Inferior parietal cortex (tissue), 1 donor: ENCODE results near the gene HDAC8.

ENCODE experiments used
- DNase-seq: peaks from one replicate; pipeline ENCODE4 v3.0.0-alpha.2; 2016; ENCODE audit errors: extremely low spot score

Gene HDAC8

DNA sequence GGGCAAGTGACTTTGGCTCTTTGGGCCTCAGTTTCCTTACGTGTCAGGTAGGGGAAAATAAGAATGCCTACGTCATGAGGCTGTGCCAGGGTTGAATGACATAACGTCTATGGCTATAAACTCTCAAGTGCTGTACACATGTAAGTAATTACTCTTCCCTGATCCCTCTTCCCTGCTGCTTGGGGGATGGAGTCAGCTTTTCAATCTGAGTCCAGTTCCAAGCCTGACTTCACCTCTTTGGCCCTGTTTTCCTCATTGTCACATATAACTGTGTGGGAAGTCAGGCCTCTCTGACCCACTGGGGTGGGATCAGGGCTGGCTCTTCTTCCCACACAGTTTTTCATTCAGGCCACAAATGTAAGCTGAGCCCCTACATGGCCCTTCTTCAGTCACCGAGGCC lies 255.5 kb downstream of the HDAC8 start:
- no peak for DNase-seq

DNA sequence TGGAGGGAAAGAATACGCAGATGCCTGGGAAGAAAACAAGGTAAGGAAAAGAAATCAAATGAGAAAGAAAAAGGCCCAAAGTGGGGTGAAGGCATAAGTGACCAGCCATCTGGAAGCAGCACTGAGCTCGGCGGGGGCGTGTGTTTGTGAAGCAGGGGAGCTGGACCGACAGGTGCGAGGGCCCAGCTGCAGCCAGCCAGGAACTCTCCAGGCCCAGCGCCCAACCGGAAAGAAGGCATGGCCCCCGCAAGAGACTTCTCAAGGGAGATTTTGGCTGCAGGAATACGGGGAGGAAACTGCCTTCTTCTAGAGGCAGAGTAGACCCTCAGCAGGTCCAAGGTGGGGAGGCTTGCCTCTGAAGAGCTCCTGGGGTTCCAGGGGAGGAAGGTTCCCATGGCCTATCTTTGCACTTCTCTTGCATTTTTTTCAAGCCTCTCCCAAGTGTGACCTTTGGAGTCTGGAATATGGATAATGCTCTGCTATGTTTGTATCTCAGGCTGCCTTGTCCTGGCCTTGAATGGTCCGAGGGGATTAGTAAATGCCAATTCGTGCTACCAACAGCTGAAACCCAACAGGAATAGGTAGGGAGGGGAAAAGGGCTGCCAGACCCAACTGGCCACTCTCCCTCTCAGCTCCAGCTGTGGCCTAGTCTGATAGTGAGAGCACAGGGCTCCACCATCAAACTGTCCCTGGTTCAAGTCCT lies 256.1 kb downstream of the HDAC8 start:
- no peak for DNase-seq

DNA sequence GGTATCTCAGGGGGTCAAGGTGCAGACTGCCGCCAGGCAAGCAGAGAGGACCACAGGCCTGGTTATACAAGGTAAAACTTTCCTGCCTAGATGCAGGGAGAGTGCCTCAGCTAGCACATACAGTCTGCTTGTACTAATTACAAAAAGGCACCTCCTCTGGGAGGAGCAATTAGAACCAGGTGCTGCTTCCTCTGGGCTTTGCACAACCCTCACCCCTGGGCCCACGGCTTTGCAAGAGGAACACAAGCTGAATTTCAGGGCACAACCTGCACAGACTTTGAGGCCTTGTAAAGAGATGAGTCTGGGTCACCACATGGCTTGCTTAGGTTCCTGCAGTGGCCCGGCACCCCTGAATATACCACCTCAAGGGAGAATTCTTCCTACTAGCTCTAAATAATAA lies 257.8 kb downstream of the HDAC8 start:
- DNase-seq, result no peak

DNA sequence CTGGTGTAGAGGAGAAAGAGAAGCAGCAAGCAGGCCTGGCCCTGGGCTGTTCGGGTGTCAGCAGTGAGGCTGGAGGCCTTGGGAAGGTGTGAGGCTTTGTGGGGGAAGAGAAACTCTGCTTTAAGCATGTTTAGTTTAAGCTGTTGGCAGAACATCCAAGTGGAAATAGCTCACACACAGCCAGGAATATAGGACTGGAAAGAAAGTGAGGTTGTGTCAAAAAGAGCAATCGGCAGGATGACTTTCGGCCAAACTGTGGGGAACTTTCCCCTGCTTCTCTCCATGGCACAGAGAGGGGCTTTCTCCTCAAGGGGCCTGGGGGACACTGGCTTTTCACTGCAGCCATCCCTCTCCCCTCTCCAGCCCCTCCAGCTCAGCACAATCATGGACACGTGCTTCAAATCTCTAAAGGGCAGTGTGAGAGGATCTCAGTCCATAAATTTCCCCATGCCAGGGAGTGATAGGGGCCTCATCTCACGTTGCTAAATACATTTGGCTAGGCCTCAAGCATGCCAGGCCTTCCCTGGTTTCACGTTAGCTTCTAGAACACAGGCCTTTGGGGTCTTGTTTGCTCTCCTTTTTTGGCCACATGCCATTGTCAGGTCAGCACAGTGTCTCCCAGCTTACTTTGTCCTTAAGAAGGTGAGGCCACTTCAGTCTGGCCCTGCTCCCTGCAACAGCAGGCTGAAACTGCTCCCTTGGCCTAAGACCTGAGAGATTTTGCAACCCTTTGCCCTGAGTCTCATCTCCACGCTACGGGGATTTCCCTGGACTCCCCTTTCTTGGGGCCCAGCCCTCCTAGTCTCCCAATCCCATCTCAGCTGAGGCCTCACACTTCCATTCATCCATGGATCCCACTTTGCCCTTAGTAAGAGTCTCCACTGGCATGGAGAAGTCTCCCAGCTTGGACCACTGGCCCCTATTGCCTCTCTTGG lies 258.7 kb downstream of the HDAC8 start:
- no peak for DNase-seq

DNA sequence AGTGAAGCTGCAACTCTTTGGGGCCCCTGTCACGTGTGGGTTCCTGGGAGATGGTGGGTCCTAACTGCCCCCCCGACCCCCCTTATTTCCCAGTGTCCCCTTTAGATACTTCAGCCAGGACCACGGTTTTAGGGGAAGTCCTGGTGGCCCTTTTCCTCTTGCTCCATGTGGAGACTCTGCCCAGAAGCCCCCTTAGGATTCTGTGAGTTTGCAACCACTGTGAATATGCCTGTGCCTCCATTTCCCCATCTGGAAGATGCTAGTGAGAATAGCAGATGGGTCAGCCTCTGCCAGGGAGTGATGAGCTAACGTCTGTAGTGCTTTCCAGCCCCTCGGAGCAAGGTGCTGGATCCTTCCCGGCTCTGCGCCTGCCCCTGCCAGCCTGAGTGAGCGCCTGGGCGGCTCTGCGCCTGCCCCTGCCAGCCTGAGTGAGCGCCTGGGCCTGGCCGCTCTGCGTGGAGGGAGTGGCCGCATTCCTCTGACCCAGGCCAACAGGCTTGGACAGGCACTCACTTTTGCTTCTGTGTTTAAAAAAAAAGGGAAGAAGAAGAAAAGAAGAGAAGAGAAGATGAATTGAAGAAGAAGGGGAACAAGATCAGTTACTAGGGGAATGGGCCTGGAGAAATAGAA lies 260.2 kb downstream of the HDAC8 start:
- no peak for DNase-seq

DNA sequence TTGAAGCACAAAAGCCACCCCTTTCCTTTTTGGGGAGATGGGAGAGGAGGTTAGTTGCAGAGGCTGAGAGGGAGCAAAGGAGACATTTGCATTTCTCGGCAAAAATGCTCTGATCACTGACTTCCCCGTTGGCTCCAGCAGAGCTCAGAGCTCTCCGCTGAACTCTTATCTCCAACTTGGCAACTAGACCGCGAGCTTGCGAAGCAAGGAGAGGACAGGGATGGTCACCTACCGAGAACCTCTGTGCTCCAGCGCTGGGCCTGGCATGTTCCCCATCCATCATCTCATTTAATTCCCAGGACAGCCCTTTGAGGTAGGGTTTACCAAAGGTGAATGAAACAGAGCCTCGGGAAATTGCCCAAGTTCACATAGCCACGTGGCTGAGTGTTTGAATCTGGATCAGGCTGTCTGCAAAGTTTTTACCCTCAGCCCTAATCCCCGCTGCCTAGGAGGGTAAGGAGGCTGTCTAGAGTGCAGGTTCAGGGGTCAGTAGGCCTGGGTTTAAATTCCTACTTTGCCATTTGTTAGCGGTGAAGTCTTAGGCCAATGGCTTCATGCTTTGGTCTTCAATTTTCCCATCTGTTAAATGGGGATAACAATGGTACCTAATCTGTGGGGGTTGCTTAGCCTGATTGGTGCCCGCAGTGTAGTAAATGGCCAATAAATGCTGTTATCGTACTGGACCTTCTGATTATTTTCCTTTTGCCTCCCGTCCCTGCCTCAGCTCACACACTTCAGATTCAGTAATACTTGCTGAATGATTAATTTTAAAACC lies 263.2 kb downstream of the HDAC8 start:
- DNase-seq, result no peak

DNA sequence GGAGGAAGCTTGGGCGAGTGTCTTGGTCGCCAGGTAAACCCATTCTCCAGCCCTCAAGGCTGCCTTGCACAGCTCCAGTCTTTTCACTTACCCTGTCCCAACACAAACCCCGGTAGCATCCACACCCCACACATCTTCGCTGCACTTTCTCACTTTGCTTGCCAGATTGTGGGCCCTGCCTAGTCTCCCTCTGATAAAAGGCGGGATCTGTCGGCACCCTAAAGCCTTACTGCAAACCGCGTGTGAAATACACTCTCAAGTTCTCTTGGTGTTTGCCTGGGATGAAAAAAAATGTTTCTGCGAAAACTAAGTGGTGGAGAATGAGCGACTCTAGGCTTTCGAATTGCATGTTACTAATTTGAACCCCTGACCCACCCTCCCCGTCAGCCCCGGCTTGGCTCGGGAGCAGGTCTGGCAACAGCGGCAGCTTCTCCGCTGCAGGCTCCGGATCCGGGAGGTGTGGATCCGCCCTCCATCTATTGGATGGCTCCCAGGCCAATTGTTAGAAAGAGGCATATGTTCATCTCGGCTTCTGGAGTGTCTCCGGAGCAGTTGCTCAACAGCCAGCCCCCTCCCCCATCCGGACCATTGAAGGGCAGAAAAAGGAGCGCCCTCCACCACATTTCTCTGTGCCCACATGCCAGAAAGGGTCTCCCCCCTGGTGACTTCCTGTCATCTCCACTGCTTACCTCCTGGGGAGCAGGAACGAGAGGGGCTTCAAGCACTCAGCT lies 263.9 kb downstream of the HDAC8 start:
- peak; percentile 45 for DNase-seq

DNA sequence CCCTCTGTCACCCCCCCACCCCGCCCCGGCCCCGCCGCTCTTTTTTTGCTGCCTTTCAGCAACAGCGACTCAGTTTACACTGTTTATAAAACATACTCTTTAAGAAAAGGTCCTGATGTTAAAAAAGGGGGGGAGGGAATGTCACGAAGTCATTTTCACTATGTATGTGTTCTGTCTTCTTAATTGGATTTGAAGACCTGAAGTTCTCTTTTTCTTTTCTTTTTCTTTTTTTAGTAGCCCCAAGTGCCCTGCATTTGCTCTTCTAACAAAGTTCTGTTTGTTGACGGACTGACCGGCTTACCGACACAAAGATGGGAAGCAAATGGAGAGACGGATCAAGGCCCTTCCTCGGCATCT lies 264.5 kb downstream of the HDAC8 start:
- no peak for DNase-seq

DNA sequence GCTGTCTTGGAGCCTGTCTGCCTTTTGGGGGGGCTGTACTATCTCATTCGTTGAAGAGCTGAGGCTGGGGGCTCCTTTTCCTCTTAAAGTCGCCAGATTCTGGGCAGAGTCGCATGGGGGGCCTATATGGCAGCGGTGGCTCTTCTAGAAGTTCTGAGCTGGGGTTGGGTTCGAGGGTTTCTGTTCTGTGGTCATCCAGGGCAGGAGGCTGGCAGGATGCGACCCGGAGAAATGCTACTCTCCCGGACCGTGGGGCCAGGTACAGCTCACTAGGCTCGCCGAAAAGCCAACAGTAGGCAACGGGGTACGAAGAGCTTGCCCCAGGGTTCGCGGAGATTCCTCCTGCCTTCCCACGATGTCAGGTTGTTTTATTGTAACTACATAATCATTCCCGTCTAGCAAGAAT lies 265.0 kb downstream of the HDAC8 start:
- no peak for DNase-seq

DNA sequence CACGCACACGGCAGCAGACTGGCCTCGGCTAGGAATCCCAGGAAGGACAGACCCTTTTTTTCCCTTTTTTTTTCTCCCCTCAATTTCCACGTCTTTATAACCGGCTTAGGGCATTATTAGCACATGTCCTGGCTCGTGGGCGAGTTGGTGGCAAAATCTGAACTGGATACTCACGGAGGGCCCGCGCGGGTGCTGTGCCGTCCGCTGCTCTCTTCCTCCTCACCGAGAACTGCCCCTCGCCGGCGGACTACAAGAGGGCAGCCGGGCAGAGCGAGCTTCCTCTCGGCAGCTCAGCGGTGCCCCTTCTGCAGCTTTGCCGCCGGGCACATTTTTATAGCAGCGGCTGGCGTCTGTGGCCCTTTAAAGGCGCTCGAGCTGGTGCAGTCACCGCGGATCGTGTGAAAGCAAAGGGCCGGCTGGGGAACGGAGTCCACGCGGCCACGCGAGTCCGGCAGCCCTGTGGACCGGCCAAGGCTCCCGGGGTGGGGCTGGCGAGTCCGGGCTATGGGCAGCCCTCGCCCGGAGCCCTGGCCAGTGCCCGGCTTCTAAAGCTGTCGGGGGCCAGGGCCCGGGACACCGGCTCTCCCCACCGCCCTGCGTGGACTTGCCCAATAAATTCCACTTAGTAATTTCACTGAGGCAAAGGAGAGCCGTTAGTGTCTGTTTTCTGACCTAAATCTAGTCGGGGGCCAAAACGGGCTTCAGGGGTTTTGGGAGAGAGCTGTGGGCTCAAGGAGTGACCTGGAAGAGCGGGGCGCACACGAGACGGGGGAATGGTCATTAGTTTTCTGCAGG lies 265.6 kb downstream of the HDAC8 start:
- peak; percentile 49 for DNase-seq

DNA sequence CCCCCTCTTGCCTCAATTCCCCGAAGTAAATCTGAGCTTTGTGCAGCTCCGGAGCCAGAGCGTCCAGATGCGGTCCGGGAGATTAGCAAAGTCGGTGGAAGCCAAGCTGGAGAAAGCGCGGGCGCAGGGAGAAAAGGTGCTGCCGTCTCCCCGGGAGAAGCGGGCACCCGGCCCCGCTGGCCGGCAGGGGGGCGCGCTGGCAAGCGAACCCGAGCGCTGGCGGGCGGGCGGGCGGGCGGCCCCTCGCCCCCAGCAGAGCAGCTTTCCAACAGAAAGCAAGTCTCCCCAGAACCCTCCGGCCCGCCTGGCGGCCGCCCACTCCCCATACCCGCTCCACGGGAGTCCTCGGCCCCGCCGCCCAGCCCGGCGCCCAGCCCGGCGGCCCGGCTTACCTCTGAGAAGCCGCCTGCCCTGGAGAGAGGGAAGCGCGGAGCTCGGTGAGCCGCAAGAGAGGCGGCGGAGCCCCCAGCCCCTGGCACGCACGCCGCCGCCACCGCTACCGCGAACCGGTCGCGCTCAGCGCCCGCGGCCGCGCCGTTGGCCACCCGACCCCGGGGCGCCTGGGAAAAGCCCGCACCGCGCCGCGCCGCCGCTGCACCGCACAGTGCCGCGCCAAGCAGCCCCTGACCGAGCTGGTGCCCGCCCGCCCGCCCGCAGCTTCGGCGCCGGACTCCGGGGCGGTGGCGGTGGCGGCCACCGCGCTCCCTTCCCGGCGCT lies 266.4 kb downstream of the HDAC8 start:
- DNase-seq, result no peak

DNA sequence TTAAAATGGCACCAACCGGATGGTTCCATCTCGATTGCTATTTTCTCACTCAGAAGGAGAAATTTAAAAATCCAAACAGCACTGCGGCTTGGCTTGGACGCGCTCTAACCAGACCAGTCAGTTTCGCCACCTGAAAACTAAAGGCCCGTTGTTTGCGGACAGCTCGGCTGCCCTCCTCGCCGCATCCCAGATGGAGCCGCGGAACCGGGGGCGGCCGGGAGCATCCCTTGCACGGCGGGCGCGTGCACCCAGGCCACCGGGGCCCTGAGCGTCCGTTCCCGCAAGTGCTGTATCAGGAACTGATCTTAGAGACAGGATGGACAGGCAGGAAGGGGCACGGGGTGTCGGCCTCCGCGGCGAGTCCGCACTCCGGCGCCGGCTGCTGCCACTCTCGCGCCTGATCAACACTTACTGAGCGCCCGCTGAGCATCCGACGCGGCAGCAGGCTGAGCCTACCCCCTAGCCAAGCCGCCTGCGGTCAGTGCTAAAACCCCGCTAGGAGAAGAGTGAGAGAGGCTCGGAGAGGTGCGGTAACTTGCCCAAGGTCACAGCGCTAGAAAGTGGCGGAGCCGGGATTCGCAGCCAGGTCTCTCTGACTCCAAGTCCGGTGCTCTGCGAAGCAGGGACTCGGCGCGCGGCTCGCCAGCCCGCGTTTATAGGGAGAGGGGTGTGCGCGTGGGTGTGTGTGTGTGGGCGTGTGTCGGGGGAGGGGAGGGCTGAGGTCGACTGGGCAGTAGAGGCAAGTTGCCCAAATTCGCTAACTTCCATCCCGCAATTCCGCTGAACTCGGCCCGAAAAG lies 267.2 kb downstream of the HDAC8 start, which contains the start of gene CITED1:
Gene CITED1 (minus strand): TSS at position 629 of the 799 bp plus-strand sequence. CDS start 3,045 bp downstream, outside the sequence.
- no peak for DNase-seq

DNA sequence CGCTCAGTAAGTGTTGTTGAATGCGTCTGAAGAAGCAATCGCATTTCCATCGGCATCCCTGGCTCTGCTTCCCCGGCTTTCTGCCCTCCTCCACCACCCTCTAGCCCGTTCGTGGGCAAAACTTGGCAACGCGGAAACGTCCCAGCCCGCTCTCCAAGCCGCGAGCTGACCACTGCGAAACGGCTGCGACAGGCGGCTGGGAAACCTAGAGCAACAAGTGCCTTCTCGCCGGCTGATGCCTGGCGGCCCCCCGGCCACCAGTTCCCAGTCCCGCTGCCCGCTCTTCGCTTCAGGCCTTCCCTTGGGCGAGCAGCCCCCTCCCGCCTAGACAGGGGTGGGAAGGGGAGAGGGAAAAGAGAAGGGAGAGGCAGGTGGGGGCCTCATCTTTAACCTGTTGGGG lies 267.8 kb downstream of the HDAC8 start:
- DNase-seq, result no peak

DNA sequence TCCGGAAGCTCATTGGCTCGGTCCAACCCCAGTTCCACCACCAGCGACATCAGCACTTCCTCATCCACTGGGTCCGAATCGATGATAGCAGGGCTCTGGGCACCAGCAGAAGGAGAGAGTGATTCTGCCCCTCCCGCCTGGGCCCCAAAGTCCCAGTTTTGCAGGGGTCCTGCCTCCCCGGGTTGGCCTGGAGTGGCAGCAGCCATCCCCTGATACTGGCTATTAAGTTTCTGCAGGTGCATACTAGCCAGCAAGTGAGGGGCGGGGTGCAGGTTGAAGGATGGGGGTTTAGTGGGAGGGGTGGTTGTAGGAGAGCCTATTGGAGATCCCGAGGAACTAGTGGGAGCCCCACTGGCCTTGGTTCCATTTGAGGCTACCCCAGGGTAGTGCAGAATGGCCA lies 270.9 kb downstream of the HDAC8 start:
- DNase-seq, result no peak

DNA sequence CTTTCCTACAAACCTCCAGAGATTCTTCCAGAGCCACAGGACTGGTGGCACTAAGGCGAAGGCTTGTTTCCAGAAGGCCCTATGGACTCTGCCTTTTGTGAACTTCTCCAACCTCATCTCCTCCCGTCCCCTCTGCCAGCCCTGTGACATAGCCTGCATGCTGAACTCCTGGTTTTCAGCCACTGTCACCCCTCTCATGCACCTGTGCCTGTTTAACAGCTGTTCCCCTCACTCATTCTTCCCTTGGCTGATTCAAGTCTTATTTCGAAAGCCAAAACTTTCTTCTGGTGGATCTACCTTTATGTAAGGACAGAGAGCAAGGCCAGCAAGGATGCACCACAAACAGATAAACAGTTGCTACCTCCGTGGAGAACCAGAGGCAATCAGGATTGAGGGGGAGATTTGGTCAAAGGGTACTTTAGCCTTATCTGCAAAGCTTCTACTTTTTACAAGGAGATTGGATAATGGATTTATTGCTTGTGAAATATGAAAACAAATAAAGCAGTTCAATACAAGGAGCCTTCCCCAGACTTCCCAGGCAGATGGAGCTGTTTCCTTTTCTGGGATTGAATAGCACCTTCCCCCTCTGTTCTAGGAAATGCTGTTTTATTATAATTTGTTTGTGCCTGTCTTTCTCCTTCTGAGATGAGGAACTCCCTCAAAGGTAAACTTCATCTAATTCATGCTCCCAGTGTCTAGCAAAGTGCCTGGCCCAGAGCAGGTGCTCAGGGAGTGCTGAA lies 272.6 kb downstream of the HDAC8 start:
- no peak for DNase-seq

DNA sequence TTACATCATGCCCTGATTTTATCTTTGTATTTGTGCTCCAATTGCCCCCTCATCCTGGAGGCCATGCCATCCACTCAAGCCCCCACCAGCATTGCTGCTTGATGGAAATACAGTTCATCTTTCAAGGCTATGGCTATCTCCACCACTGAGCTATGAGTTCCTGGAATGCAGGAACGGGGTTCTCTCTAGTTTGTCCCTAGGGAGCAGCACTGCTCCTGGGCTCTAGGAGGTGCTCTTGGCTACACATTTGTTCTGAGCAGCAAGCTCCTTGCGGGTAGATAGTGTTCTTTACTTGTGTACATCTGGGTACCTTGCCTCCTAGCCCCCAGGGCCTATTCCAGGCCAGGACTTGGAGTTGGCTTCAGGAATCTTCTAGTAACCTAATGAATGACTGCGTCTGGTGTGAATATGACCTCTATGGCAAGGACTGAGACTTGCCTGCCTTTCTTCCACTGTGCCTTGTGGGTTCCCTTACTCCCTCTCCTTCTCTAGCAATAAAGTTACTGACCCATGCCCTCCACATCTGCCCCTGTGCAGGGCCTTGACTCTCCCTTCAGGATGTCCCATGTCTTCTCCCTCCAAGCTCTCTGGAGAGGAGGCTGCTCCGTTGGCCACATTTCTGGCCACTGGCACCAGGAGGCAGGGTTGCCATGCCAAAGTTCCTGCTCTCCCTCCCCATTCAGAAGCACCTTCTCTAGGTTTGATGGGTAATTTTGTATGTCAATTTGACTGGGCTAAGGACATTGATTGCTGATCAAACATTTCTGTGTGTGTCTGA lies 274.5 kb downstream of the HDAC8 start:
- DNase-seq, result no peak

DNA sequence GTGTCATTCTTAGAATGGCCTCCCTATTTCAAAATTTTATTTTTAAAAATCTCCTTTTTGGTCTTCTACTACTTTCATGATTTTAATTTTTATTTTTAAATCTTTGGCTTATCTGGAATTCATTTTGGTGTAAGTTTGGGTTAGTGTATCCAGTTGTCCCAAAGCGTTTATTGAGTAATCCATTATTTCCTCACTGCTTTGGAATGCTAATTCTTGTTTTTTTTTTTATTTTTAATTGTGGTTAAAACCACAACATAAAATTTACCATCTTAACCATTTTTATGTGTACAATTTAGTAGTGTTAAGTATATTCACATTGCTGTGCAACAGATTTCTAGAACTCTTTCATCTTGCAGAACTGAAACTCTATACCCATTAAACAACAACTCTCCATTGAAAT lies 275.7 kb downstream of the HDAC8 start:
- no peak for DNase-seq
